Hippocampal formation (tissue), 2 donors: ENCODE data around the gene RFWD3.
"Not testable (repeated sequence)": the region's sequence is repeated elsewhere in the genome, so short reads cannot be mapped to it uniquely, and the experiment has no call there.

ENCODE experiments used
- DNase-seq, 2 donors: peaks; one replicate each; lab custom pipeline; 2025; lab: John Stamatoyannopoulos, UW

Gene RFWD3, protein sequence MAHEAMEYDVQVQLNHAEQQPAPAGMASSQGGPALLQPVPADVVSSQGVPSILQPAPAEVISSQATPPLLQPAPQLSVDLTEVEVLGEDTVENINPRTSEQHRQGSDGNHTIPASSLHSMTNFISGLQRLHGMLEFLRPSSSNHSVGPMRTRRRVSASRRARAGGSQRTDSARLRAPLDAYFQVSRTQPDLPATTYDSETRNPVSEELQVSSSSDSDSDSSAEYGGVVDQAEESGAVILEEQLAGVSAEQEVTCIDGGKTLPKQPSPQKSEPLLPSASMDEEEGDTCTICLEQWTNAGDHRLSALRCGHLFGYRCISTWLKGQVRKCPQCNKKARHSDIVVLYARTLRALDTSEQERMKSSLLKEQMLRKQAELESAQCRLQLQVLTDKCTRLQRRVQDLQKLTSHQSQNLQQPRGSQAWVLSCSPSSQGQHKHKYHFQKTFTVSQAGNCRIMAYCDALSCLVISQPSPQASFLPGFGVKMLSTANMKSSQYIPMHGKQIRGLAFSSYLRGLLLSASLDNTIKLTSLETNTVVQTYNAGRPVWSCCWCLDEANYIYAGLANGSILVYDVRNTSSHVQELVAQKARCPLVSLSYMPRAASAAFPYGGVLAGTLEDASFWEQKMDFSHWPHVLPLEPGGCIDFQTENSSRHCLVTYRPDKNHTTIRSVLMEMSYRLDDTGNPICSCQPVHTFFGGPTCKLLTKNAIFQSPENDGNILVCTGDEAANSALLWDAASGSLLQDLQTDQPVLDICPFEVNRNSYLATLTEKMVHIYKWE

DNA sequence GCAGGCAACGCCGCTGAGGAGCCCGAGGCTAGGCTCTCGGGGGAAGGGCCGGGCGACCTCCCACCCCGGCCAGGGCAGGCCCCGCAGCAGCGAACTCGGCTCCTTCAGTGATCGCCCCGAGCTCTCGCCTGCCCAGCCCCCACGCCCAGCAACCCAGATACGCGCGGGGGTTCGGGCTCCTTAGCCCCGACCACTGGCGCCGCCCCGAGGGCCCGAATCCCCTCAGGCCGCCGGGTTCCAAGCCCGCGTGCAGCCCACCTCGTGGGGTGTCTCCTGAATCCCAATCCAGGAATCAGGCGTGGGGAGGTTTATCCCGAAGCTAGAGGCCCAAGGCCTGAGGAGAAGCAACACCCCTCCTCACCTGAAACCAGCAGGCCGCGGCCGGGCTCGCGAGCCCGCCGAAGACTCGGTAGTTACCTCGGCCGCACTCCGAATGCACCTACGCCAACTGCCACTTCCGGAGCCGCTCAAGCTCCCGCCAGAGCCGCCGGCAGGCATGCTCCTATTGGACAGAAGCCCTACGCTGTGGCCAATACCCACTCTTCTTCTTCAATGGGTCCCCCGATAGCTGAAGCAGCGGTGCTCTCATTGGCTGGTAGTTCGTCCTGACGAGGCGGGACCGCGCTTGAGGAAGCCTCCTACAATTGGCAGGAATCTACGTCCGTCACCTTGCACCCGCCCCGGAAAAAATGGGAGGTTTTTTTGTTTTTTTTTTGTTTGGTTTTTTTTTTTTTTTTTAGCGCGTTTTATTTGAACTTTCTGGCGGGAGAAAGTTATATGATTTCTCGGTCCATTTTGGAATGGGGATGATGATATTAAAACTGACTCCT, at the start of gene RFWD3:
RFWD3 (minus strand) TSS at position 453 of the 830 bp plus-strand sequence. CDS start 5,428 bp downstream, outside the sequence.
- peak; percentile 97 to 99 for DNase-seq

DNA sequence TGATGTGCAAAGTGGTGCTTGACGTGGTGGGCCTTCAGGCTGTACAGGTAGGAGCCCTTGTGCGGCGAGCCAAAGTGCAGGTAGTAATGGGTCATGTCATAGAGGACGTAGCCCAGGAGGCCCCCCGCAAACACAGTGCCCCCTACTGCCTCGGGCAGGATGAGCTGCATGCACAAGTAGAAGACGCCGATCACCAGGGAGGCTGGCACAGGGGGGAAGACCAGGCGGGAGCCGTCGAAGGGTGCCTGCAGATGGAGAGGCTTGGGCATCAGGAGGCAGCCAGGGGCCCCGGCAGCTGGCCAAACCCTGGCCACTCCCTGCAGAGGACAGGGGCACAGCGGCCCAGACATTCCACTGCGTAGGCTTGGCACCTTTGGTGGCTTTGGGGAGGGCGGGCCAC, 49.7 kb upstream of the RFWD3 start:
- no peak for DNase-seq

DNA sequence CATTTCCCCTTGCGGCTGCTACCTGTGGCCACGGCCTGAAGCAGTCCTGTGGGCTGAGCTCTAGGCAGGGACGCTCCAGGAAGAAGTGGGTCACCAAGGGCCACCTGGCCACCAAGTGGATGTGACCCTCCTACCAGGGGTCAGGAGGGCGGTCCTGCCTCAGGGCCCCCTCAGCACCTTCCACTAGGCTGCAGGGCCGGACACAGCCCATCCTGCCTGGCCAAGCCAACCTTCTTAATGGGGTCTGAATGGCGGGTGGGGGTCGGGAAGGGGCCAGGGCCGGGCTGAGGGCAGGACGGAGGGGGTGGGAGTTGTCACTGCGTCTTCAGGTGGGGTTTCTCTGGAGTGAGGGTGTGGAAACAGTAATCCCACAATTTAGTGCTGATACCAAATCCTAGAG, 47.2 kb upstream of the RFWD3 start:
- DNase-seq, result no peak

DNA sequence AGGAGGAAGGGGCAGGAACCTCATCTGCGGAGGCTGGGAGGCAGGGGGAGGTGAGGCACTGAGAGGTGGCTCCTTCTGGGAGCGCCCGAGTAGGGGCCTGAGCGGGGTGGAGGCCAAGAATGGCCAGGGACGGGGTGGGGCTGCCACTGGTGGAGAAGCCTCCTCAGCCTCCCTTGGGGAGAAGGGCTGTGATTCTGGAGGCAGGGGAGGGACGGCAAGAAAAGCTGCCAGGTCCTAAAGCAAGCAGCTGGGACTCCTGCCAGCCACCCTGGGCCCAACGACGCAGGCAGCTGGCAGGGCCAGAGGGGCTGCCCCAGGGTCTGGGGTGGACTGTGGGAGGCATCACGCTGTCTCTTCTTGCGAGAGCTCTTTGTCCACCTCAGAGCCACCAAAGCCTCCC, 46.6 kb upstream of the RFWD3 start:
- no peak for DNase-seq

DNA sequence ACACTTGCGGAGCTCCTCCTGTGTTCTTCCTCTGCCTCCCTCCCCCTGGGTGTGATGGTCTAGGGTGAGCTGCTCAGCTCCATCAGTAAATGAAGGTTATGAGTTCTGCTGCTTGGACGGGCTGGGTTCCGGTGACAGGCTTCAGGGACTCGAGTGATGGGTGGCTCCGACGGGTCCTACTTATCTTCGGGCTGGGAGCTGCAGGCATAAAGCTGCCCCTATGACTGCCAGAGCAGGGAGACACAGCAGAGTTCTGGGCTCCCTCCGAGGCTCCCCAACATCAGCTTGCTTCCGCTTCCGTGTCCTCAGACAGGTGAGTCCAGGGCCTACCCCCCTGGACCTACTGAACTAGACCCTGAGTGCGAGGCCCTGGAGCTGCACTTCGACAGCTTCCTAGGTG, 45.3 kb upstream of the RFWD3 start:
- no peak for DNase-seq

DNA sequence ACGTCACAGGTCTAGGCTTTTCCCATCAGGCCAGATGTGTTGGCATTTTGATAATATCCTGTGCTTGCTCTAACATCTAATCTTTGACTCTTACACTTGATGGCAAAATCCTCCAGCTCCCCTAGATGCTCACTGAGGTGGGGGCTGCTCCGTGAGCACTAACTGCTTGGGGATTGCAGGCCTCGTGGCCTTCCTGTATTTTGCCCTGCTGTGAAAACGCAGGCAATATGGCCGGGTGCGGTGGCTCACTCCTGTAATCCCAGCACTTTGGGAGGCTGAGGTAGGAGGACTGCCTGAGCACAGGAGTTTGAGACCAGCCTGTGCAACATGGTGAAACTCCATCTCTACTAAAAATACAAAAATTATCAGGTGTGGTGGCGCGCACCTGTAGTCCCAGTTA, 43.7 kb upstream of the RFWD3 start:
- DNase-seq, result no peak

DNA sequence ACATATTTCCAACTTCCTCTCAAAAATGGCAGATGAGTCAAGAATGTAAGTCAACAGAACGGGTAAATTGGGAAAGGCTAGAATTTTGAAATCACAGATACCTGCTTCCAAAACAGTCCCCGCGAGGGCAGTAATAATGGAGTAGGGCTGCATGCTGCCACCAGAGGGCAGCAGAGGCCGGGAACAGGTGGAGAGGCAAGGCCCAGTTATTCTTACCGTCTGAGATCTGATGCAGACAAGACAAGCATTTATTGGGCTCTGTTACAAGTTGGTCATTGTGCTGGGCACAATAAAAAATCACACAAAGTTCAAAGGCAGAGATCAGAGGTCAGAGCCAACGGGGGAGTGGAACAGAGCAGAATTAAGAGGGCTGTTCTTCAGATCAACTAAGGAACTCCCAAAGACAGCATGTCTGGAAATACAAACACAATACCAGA, 42.8 kb upstream of the RFWD3 start:
- DNase-seq, result peak; percentile 86 to 94

DNA sequence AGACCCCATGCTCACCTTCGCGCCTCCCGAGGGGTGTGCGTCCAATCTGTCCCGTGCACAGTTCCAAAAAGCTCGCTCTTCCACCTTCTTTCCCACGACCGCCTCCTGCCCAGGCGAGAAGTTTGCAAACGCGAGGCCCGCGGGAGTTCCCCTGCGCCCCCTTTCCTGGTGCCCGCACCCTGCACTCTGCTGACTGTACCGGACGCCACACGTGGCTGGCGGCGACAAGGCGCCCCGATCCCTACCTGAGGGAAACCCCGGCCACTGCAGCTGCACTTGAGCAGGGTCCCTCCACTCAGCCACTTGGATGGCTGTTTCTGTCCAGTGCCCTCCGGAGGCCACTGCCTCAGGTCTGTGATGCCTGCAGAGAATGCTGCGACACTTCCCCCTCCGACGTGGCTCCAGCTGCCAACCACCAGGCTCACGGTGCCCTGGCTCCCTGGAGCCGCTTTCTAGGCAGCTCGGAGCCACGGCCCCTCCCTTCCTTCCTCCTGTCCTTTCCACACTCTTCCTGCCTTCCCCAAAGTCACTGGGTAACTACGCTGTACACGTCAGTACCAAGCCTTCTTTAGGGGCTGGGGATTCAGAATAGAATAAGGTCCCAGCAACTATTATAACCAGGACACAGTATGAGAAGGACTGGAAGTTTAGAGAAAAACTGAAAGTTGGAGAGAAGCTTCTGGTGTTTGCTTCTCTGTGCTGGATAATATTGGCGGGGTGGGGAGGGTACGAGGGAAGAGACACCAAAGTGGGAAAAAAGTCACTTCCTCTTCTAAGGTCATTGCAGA, 34.0 kb upstream of the RFWD3 start, which contains the start of gene MLKL:
MLKL (minus strand) TSS at position 425 of the 788 bp plus-strand sequence. CDS start 5,105 bp downstream, outside the sequence.
- no peak for DNase-seq

DNA sequence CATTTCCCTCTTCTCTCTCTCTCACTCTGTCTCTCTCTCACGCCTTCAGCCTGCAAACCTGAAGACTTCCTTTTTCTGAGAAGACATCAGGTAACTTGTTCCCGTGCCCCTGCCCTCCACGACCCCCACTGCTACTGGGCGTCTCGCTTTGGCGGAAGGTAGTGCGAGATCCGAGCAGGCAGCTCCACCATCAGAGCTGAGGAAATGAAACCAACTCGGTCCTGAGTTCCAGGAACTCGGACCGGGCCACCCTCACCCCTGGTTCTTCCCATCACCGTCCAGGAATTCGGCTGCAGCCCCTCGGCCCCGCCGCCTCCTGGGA, 33.4 kb upstream of the RFWD3 start:
- no peak for DNase-seq

DNA sequence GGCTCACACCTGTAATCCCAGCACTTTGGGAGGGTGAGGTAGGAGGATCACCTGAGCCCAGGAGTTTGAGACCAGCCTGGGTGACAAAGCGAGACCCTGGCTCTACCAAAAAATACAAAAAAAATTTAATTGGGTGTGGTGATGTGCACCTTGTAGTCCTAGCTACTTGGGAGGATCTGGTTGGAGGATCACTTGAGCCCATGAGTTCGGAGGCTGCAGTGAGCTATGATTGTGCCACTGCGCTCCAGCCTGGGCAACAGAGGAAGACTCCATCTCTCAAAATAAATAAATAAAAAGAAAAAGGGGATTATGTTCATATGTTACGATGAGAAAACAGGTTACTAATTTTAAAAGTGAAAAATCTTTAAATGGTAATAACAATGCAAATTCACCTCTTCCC, 33.0 kb upstream of the RFWD3 start:
- no peak for DNase-seq

DNA sequence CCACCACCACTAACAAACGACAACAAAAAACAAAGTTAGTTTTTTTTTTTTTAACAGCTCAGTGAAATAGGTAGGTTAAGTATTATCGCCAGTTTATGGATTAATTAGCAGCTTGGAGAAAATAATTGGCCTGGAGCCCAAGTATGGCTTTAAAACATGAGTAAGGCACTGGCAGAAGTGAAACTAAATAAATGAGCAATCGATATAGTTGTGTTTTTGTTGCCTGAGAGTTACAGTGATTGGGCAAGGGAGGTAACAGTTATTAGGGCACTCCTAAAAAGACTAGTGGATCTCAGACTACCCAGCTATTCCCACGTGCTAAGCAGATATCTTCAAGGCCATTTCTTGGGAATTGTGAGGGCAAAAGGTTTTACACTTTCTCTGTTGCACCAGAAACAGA, 31.5 kb upstream of the RFWD3 start:
- no peak for DNase-seq

DNA sequence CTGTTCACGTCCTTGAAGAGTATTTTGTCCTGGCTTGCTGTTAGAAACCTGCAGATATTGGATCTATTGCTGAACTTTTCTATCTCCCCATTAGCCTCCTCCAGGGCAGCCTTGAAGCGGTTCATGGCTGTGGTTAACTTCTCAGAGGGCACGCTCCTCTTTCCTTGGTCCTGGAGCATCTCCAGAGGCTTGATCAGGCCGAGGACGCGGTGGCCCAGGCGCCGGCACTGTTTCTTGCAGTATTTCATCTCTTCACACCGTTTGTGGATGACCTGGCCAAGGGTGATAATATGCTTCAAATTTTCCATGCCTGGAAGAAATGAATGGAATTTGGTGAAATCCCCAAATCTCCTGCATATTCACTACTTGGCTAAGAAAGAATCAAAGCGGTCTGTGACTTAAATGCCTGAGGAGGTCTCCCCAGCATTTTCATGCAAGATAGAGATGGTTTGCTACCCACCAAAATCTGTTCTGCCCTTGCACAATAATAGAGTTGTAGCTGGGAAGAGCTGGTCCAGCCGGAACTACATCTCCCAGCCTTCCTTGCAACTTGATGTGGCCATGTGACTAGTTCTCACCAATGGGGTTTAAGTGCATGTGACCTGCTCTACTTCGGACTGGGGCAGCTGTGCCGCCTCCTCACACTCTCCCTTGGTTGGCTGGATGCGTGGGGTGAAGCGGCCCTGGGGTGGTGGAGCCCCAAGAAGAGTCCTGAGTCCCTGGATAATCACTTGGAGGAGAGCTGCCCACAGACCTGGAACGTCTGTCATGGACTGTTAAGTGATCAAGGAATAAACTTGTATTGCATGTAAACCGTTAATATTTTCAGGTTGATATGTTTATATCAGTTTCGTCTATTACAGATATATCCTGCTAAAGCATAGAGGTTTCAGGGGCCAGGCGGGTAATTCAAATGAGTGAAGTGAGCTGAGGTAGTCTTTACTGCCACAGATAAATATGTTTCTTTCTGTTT, 29.1 kb upstream of the RFWD3 start:
- DNase-seq, result peak; percentile 75 to 88

DNA sequence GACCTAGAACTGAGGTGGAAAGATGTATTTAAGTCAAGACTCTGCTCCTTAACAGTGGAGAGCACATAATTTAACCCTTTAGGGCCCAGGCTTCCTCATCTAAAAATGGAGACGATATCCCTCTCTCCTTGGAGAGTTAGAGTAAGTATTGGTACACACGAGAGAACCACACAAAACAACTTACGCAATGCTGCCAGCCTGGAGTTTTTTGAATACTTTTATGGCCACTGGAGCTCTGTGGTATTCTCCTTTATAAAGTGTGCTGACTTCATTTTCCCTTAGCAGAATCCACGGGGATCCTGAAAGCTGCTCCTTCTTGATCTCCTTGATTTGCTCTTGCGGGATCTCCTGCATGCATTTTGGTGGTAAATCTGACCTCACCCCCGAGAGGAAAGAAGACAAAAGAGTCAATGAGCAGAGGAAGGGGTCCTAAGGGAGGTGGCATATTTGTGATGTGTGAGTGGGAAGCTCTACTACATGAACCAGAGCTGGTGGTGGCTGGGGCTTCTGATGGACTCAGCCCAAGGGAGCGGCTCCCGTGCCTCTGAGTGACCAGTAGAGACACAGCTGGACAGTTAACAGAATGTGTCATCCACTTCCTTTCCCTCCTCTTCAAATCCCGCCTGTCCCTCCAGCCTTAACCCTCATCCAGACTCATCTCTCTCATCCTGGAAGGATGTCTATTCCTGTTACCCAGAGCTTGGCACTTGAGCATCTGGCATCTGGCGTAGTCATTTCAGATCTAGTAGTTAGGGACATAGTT, 24.6 kb upstream of the RFWD3 start:
- no peak for DNase-seq

DNA sequence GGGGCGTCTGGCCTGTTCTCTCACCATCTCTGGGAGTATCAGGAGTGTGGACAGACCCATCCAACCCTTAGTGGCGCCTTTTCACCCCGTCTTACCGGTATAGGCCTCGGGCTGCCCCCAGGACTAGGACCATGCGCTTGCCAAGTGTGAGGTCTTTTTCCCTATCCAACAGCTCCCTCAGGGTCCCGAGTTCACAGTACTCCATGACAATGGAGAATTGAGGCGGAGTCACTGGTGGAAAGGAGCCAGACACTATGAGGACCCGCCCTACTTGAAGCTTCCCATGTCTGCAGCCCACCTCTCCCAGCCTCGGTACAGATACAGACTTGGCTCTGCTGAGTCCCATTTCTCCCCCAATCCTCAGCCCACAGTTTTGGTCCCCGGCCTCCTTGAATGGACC, 15.9 kb upstream of the RFWD3 start:
- no peak for DNase-seq

DNA sequence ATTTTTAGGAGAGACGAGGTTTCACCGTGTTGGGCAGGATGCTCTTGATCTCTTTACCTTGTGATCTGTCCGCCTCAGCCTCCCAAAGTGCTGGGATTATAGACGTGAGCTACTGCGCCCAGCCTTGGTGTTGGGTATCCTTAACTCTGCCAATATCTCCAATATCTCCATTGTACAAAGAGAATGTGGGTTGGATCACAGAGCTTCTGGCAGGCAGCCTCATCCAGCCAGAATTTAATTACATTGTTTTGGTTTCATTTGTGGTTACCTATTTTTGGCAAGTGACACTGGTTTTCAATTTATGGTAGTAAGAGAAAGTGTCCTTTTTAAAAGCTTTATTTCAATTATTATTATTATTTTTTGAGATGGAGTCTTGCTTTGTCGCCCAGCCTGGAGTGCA, 14.0 kb upstream of the RFWD3 start:
- no peak for DNase-seq

DNA sequence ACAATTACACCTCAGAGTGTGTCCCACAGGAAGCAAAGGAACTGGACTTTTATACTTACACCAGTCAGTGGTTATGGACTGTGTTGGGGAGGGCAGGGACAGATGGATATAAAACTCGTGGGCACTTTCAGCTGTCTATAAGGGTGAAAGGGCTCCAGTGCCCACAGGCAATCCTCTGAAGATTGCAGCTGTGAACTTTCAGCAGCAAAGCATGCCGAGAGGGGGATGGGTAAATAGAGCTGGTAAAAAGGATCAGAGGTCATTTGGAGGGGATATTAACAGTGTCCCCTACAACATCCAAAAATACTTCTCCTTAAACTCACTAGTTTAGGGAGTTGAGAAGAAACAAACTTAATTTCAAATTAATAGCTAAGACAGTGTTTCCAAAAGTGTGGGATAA, 13.3 kb upstream of the RFWD3 start:
- DNase-seq, result no peak

DNA sequence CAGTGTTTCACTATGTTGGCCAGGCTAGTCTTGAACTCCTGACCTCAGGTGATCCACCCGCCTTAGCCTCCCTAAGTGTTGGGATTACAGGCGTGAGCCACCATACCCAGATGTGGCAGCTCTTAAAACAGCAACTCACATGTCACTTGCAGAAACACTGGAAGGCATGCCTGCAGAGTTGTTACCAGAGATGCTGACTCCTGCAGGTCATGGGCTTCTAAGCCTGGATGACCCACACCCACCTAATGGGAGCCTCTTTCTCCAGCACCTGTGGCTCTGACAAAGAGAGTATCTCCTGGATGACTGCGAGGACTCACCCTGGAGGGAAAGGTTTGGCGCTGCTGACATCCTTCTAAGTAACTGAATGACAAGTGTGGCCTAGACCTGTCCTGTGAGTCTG, 11.2 kb upstream of the RFWD3 start:
- no peak for DNase-seq

DNA sequence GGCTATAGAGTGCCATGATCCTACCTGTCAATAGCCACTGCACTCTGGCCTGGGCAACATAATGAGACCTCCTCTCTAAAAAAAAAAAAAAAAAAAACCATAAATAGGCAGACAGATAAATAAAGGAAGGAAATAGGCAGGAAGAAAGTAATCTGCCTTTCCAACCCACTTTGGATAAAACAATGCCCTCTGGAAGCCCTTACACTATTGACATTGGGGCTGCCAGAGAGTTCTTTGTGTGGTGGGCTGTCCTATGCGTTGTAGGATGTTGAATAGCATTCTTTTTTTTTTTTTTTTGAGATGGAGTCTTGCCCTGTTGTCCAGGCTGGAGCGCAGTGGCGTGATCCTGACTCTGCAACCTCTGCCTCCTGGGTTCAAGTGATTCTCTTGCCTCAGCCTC, 7.2 kb upstream of the RFWD3 start:
- no peak for DNase-seq

DNA sequence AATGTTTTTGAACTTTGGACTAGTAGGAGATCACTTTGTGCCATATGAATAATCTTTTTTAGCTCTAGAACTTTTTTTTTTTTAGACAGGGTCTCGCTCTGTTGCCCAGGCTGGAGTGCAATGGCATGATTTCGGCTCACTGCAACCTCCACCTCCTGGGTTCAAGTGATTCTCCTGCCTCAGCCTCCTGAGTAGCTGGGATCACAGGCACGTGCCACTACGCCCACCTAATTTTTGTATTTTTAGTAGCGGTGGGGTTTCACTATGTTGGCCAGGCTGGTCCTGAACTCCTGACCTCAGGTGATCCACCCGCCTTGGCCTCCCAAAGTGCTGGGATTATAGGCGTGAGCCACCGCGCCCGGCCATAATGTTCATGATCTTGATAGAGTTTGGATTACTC, 2.2 kb upstream of the RFWD3 start:
- not testable (repeated sequence) for DNase-seq
